HepG2 (cell line): ENCODE results near the gene RIPOR1. TPM values are rescaled to one million over a fixed set of nuclear protein-coding genes. Genes with fewer than 3 reads are reported as not detected.

Experiments used
- ATF7 ChIP-seq, 2 experiments: fragments of 450-650 bp in 1 of 2; sonication (generic) in 1 of 2; formaldehyde crosslinking in 1 of 2; IDR thresholded peaks; 2 replicates each; pipeline versions ENCODE4 v1.4.0 to v1.6.1; 2016 to 2020; ENCODE audit warnings: antibody characterized with exemption in 1 of 2, mild to moderate bottlenecking in 1 of 2, missing genetic modification reagents in 1 of 2
- FOXP1 ChIP-seq, 2 experiments: fragments of 450-650 bp in 1 of 2; IDR thresholded peaks; 2 replicates each; pipeline ENCODE4 v1.6.1; 2017 to 2018; ENCODE audit warnings: antibody characterized with exemption in 1 of 2
- GTF3A ChIP-seq: sonication (generic); formaldehyde crosslinking; conservative IDR thresholded peaks from 2 replicates; pipeline ENCODE4 v1.4.0; 2020; ENCODE audit warnings: mild to moderate bottlenecking, missing genetic modification reagents
- HMG20B ChIP-seq: conservative IDR thresholded peaks from 2 replicates; pipeline ENCODE4 v1.6.1; 2016; ENCODE audit warnings: missing genetic modification reagents, missing compliant biosample characterization
- JDP2 ChIP-seq: sonication (generic); formaldehyde crosslinking; IDR thresholded peaks from 2 replicates; pipeline ENCODE4 v1.8.1; 2022; ENCODE audit warnings: missing genetic modification reagents, borderline replicate concordance
- MBD4 ChIP-seq: IDR thresholded peaks from 2 replicates; pipeline ENCODE4 v1.6.1; 2012; ENCODE audit warnings: low read length, inconsistent platforms, borderline replicate concordance
- PCBP1 ChIP-seq: fragments of 200-400 bp; formaldehyde crosslinking; IDR thresholded peaks from 2 replicates; pipeline ENCODE4 v1.6.1; 2017; ENCODE audit warnings: mild to moderate bottlenecking, low read depth, low read length, borderline replicate concordance
- PITX1 ChIP-seq: sonication (generic); formaldehyde crosslinking; IDR thresholded peaks from 2 replicates; pipeline ENCODE4 v1.5.1; 2020; ENCODE audit warnings: mild to moderate bottlenecking, missing genetic modification reagents
- SRSF9 ChIP-seq: fragments of 200-400 bp; formaldehyde crosslinking; IDR thresholded peaks from 2 replicates; pipeline ENCODE4 v1.6.1; 2018; ENCODE audit warnings: borderline replicate concordance, mild to moderate bottlenecking, low read depth, low read length; ENCODE audit not compliant: insufficient read depth, poor library complexity, severe bottlenecking
- TARDBP ChIP-seq: sonication (generic); formaldehyde crosslinking; IDR thresholded peaks from 2 replicates; pipeline ENCODE4 v1.8.0; 2022; ENCODE audit warnings: mild to moderate bottlenecking, missing genetic modification reagents
- ZNF317 ChIP-seq: sonication (generic); formaldehyde crosslinking; IDR thresholded peaks from 2 replicates; pipeline ENCODE4 v1.5.0; 2020; ENCODE audit warnings: mild to moderate bottlenecking, missing genetic modification reagents
- ZNF432 ChIP-seq: sonication (generic); formaldehyde crosslinking; IDR thresholded peaks from 2 replicates; pipeline ENCODE4 v1.5.0; 2020; ENCODE audit warnings: missing genetic modification reagents, mild to moderate bottlenecking, borderline replicate concordance
- ZNF547 ChIP-seq: sonication (generic); formaldehyde crosslinking; IDR thresholded peaks from 2 replicates; pipeline ENCODE4 v1.5.1; 2020; ENCODE audit warnings: mild to moderate bottlenecking, missing genetic modification reagents
- ZNF652 ChIP-seq: IDR thresholded peaks from 2 replicates; pipeline ENCODE4 v1.6.1; 2016; ENCODE audit warnings: low read depth, borderline replicate concordance
- ZNF749 ChIP-seq: sonication (generic); formaldehyde crosslinking; IDR thresholded peaks from 2 replicates; pipeline ENCODE4 v1.8.0; 2022; ENCODE audit warnings: mild to moderate bottlenecking, missing genetic modification reagents, moderate library complexity, borderline replicate concordance
- ZNF841 ChIP-seq: sonication (generic); formaldehyde crosslinking; IDR thresholded peaks from 2 replicates; pipeline ENCODE4 v1.8.1; 2023; ENCODE audit warnings: missing genetic modification reagents, borderline replicate concordance
- ZSCAN25 ChIP-seq: sonication (generic); formaldehyde crosslinking; IDR thresholded peaks from 2 replicates; pipeline ENCODE4 v1.8.0; 2022; ENCODE audit warnings: mild to moderate bottlenecking, missing genetic modification reagents
- polyA plus RNA-seq, 8 experiments: library from polyadenylated mRNA; depleted of rRNA in 3 of 8; stranded (reverse) in 7 of 8; unstranded in 1 of 8; fragments of >200 nt; fragmentation: Illumina TruSeq in 4 of 8; extraction: Trizol in 4 of 8; gene quantifications; 2 replicates each; pipeline versions ENCODE4 v1.2.1 to v1.2.3, GENCODE V29; 2011 to 2016; ENCODE audit warnings: low read depth in 4 of 8, missing spikeins in 1 of 8, mixed read lengths in 1 of 8; ENCODE audit not compliant: insufficient read depth in 1 of 8
- total RNA-seq, 5 experiments: library from RNA; depleted of rRNA; stranded (reverse); fragments of >200 nt; fragmentation: Illumina TruSeq; extraction: Trizol; gene quantifications; 2 replicates each; pipeline ENCODE4 v1.2.3, GENCODE V29; 2016; ENCODE audit warnings: low read depth in 1 of 5
- TF ChIP-seq, protein P1 (sequence below), 2 experiments: fragments of 450-650 bp in 1 of 2; sonication (generic) in 1 of 2; formaldehyde crosslinking in 1 of 2; IDR thresholded peaks; 2 replicates each; pipeline versions ENCODE4 v1.6.1 to v1.8.0; 2016 to 2022; ENCODE audit warnings: antibody characterized with exemption in 1 of 2, mild to moderate bottlenecking in 1 of 2, missing genetic modification reagents in 1 of 2
- TF ChIP-seq, protein P2 (sequence below): IDR thresholded peaks from 2 replicates; pipeline ENCODE4 v1.6.1; 2012; ENCODE audit warnings: low read depth, low read length, improper control_type of control experiment

Gene RIPOR1
- total and polyA plus RNA-seq, 2 of the 13 experiments (the other 11 are each of a cell fraction or from before 2014, with no cell fraction given), result 4.6 to 8.1 TPM

DNA sequence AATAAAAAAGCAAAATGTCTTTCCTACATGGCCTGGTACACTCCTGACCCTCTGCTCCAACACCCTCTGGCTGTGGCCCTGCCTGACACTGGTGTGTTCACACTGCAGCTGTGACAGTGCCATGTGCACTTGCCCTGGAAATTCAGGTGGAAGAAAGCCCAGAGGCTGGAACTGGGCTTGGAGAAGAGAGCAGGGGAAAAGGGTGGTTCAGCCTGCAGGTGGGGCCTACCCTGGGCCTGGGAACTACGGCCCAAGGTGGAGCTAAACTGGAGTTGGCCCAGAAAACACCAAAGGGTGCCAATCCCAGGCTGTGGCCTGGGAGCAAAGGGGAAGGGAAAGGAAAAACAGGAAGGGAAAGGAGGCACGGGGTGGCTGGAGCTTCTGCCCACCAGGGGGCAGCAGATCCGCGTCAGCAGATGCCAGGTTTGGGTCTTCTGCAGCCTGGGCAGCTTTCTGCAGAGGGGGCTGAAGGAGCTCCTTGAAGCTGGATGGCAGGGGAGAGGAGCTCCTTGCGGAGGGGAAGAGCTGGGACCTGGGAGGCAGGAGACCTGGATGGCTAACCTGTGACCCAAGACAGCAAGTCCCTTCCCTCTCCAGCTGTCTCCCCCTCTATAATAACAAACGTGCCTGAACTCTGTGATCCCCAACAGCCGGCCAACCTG, 18.3 kb downstream of the RIPOR1 start (continued):
- TF ChIP-seq, protein P1, sequence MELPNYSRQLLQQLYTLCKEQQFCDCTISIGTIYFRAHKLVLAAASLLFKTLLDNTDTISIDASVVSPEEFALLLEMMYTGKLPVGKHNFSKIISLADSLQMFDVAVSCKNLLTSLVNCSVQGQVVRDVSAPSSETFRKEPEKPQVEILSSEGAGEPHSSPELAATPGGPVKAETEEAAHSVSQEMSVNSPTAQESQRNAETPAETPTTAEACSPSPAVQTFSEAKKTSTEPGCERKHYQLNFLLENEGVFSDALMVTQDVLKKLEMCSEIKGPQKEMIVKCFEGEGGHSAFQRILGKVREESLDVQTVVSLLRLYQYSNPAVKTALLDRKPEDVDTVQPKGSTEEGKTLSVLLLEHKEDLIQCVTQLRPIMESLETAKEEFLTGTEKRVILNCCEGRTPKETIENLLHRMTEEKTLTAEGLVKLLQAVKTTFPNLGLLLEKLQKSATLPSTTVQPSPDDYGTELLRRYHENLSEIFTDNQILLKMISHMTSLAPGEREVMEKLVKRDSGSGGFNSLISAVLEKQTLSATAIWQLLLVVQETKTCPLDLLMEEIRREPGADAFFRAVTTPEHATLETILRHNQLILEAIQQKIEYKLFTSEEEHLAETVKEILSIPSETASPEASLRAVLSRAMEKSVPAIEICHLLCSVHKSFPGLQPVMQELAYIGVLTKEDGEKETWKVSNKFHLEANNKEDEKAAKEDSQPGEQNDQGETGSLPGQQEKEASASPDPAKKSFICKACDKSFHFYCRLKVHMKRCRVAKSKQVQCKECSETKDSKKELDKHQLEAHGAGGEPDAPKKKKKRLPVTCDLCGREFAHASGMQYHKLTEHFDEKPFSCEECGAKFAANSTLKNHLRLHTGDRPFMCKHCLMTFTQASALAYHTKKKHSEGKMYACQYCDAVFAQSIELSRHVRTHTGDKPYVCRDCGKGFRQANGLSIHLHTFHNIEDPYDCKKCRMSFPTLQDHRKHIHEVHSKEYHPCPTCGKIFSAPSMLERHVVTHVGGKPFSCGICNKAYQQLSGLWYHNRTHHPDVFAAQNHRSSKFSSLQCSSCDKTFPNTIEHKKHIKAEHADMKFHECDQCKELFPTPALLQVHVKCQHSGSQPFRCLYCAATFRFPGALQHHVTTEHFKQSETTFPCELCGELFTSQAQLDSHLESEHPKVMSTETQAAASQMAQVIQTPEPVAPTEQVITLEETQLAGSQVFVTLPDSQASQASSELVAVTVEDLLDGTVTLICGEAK (IDR thresholded peaks at IDR 0.05), result no peak
- TF ChIP-seq, protein P1 (CRISPR knock-in tag; IDR thresholded peaks at IDR 0.05), result no peak
- TF ChIP-seq PITX1 (CRISPR knock-in tag) (no peak), GTF3A (CRISPR knock-in tag) (no peak), ZNF749 (CRISPR knock-in tag) (no peak), MBD4 (no peak), ZNF652 (CRISPR knock-in tag) (peak; percentile 10; the same call in 1 of the 2 replicates), SRSF9 (no peak), TARDBP (CRISPR knock-in tag) (no peak), ZNF317 (no peak), ZSCAN25 (CRISPR knock-in tag) (no peak), ZNF432 (no peak), PCBP1 (0 out of 2 replicates have a peak, but pooled peaks have one; percentile 71), HMG20B (no peak), ATF7 (IDR thresholded peaks at IDR 0.05) (no peak), ATF7 (CRISPR knock-in tag; IDR thresholded peaks at IDR 0.05) (no peak), JDP2 (CRISPR knock-in tag) (no peak), ZNF841 (CRISPR knock-in tag) (no peak), FOXP1 (IDR thresholded peaks at IDR 0.05) (no peak), FOXP1 (CRISPR knock-in tag; IDR thresholded peaks at IDR 0.05) (no peak), ZNF547 (CRISPR knock-in tag) (no peak)
- TF ChIP-seq, protein P2, sequence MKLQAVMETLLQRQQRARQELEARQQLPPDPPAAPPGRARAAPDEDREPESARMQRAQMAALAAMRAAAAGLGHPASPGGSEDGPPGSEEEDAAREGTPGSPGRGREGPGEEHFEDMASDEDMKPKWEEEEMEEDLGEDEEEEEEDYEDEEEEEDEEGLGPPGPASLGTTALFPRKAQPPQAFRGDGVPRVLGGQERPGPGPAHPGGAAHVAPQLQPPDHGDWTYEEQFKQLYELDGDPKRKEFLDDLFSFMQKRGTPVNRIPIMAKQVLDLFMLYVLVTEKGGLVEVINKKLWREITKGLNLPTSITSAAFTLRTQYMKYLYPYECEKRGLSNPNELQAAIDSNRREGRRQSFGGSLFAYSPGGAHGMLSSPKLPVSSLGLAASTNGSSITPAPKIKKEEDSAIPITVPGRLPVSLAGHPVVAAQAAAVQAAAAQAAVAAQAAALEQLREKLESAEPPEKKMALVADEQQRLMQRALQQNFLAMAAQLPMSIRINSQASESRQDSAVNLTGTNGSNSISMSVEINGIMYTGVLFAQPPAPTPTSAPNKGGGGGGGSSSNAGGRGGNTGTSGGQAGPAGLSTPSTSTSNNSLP, result no peak
